ENCODE results near the gene CHODL. TPM values are rescaled to one million over a fixed set of nuclear protein-coding genes. Genes with fewer than 3 reads are reported as not detected.

The CHODL gene, protein sequence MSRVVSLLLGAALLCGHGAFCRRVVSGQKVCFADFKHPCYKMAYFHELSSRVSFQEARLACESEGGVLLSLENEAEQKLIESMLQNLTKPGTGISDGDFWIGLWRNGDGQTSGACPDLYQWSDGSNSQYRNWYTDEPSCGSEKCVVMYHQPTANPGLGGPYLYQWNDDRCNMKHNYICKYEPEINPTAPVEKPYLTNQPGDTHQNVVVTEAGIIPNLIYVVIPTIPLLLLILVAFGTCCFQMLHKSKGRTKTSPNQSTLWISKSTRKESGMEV
- total RNA-seq = under 1 TPM in 8 of 10 donors, not detected in 2; 0.17 to 0.96 (median 0.31) TPM
- under 1 TPM; 0.30 to 0.37 TPM for polyA plus RNA-seq
- long read RNA-seq, donor 1 = 0 reads
- long read RNA-seq, donor 2, partial matches to known transcripts = 1 of 3 reads
- long read RNA-seq, donor 2, other reads (novel, unspliced or antisense) = 1 of 3 reads
- long read RNA-seq, donor 3 = 0 reads

DNA sequence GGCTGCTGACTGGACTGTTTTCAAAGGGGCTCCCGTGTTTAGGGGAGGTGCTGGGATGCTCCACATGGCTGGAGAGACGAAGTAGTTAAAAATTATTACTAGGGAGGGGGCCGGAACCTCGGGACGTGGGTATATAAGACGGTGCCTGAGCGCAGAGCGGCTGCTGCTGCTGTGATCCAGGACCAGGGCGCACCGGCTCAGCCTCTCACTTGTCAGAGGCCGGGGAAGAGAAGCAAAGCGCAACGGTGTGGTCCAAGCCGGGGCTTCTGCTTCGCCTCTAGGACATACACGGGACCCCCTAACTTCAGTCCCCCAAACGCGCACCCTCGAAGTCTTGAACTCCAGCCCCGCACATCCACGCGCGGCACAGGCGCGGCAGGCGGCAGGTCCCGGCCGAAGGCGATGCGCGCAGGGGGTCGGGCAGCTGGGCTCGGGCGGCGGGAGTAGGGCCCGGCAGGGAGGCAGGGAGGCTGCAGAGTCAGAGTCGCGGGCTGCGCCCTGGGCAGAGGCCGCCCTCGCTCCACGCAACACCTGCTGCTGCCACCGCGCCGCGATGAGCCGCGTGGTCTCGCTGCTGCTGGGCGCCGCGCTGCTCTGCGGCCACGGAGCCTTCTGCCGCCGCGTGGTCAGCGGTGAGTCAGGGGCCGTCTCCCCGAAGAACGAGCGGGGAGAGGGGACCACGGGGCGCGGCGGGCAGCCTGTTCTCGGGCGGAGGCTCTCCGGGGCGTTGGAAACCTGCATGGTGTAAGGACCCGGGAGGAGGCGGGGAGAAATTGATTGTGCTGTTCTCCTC lies at the start of gene CHODL:
Gene CHODL (plus strand): TSS at position 163 of the 793 bp plus-strand sequence. CDS start 391 bp downstream, at position 554.
- 1 to 2% methylated on average over 52 to 72 of the region's 72 CpGs for WGBS, 2 donors
- no peaks in the 10 kb centered on the region for H3K9me3 ChIP-seq
- H3K27me3 ChIP-seq = peaks cover 0 to 37% (median 26%) of the 10 kb centered on the region in 7 donors
- intact Hi-C loops (cut with DNase I) = no loop called here
- H3K4me3 ChIP-seq = peak within 1 kb of the TSS in 9 of 10 donors; percentile 28 to 57 (median 47)
- ATAC-seq (peak in 5 of 8 donors; percentile 29 to 75 (median 54)), DNase-seq (peak in 1 of 2 donors; percentile 8)
- H3K36me3 ChIP-seq = no peaks in the 10 kb centered on the region
- no peak within 1 kb of the TSS for H3K27ac ChIP-seq
- TF ChIP-seq, protein P1, sequence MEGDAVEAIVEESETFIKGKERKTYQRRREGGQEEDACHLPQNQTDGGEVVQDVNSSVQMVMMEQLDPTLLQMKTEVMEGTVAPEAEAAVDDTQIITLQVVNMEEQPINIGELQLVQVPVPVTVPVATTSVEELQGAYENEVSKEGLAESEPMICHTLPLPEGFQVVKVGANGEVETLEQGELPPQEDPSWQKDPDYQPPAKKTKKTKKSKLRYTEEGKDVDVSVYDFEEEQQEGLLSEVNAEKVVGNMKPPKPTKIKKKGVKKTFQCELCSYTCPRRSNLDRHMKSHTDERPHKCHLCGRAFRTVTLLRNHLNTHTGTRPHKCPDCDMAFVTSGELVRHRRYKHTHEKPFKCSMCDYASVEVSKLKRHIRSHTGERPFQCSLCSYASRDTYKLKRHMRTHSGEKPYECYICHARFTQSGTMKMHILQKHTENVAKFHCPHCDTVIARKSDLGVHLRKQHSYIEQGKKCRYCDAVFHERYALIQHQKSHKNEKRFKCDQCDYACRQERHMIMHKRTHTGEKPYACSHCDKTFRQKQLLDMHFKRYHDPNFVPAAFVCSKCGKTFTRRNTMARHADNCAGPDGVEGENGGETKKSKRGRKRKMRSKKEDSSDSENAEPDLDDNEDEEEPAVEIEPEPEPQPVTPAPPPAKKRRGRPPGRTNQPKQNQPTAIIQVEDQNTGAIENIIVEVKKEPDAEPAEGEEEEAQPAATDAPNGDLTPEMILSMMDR (IDR thresholded peaks at IDR 0.05) = no peak
- peaks cover 0 to 18% (median 13%) of the 10 kb centered on the region in 9 donors for H3K4me1 ChIP-seq

DNA sequence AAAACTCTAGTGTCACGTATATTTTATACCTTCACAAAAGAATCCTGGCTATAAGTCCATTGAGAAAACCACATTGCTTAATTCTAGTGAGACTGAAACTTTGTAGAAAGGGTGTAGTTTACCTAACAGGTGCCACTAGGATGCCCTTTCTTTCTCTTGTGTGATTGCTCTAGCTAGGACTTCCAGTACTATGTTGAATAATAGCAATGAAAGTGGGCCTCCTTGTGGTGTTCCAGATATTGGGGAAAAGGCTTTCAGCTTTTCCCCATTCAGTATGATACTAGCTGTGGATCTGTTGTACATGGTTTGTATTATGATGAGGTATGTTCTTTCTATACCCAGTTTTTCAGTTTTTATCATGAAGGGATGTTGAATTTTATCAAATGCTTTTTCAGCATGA lies 39.7 kb upstream of the CHODL start:
- 93 to 96% methylated on average over 1 of the region's 1 CpG for WGBS, 2 donors

DNA sequence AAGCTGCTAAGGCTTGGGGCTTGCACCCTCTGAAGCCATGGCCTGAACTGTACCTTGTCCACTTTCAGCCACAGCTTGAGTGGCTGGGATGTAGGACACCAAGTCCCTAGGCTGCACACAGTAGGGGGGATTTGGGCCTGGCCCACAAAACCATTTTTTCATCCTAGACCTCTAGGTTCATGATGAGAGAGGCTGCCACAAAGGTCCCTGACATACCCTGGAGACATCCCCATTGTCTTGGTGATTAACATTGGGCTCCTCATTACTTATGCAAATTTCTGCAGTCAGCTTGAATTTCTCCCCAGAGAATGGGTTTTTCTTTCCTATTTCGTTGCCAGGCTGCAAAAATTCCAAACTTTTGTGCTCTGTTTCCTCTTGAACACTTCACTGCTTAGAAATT lies 26.3 kb upstream of the CHODL start:
- DNase-seq = no peak
- intact Hi-C loops (cut with DNase I) = no loop called here
- no peak overlapping the region for H3K4me3 ChIP-seq
- no peaks in the 10 kb centered on the region for H3K27me3 ChIP-seq
- H3K27ac ChIP-seq = no peak overlapping the region
- peaks cover 0 to 52% (median 18%) of the 10 kb centered on the region in 11 donors for H3K9me3 ChIP-seq
- no peaks in the 10 kb centered on the region for H3K4me1 ChIP-seq
- H3K36me3 ChIP-seq = no peaks in the 10 kb centered on the region
- ATAC-seq = no peak
- WGBS, 2 donors = 31 to 33% methylated on average over 1 of the region's 1 CpG
- TF ChIP-seq, protein P1 (IDR thresholded peaks at IDR 0.05) = no peak

More for the DNA sequence above, 39.7 kb upstream of the CHODL start:
- H3K9me3 ChIP-seq = peaks cover 0 to 14% (median 0%) of the 10 kb centered on the region in 11 donors
- no peaks in the 10 kb centered on the region for H3K4me1 ChIP-seq
- H3K4me3 ChIP-seq = no peak overlapping the region
- H3K27me3 ChIP-seq = no peaks in the 10 kb centered on the region
- ATAC-seq (no peak), DNase-seq (no peak)
- no peak overlapping the region for H3K27ac ChIP-seq
- intact Hi-C loops (cut with DNase I) = loop anchor here in 2 of 10 donors (5.0 to 10.0 kb wide), 2 partner anchors 163 to 280 kb away; no protein-coding TSS in a partner anchor
- no peaks in the 10 kb centered on the region for H3K36me3 ChIP-seq
- TF ChIP-seq, protein P1 (IDR thresholded peaks at IDR 0.05) = peak in 5 of 9 donors; percentile 12 to 49 (median 22)

DNA sequence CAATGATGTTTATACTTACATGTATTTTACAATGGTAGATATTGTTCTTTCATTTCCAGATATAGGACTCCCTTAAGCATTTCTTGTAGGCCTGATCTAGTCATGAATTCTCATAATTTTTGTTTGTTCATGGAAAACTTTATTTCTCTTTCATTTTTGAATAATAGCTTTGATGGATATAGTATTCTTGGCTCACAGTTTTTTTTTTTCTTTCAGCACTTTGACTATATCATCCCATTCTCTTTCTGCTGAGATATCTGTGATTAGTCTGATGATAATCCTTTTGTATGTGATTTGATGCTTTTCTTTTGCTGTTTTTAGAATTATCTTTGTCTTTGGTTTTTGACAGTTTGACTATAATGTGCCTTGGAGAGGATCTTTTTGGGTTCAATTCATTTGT lies 24.1 kb upstream of the CHODL start:
- ATAC-seq = no peak
- Histone ChIP-seq H3K27me3 (no peaks in the 10 kb centered on the region), H3K4me1 (no peaks in the 10 kb centered on the region), H3K36me3 (no peaks in the 10 kb centered on the region), H3K9me3 (peaks cover 0 to 52% (median 18%) of the 10 kb centered on the region in 11 donors), H3K27ac (no peak overlapping the region), H3K4me3 (no peak overlapping the region)
- TF ChIP-seq, protein P1 (IDR thresholded peaks at IDR 0.05) = no peak
- intact Hi-C loops (cut with DNase I) = no loop called here
- no peak for DNase-seq
